ENCODE results near the gene PAWR.
A peak's percentile ranks its signal among the peaks of the same experiment; 100 is the strongest.

Gene PAWR

GRCh38 chr12:79690638-79691510 is at the start of gene PAWR:
PAWR (minus strand) TSS chr12:79690964; CDS start chr12:79690244, 720 bp downstream.
- Histone ChIP-seq H3K4me2 (ENCODE audit: low read length) (peak within 1 kb of the TSS; percentile 86), H3K4me3 (ENCODE audit: low read length) (peak within 1 kb of the TSS; percentile 94), H3K4me1 (ENCODE audit: control insufficient read depth, low read length) (peaks cover 26% of the 10 kb centered on the region), H3F3A (ENCODE audit: control insufficient read depth, insufficient read depth) (0 out of 2 replicates have a peak, but pooled peaks cover 9% of the 10 kb centered on the region), H3K36me3 (ENCODE audit: control insufficient read depth, low read length) (peaks cover 26% of the 10 kb centered on the region), H4K20me1 (ENCODE audit: control insufficient read depth, insufficient read depth, low read depth, low read length) (peaks cover 9% of the 10 kb centered on the region), H3K27me3 (ENCODE audit: control insufficient read depth, low read length) (peaks cover 7% of the 10 kb centered on the region; the same call in 1 of the 2 replicates), H3K9me2 (replicated peaks; ENCODE audit: control insufficient read depth, low read length) (no peaks in the 10 kb centered on the region), H3K9me3 (ENCODE audit: control insufficient read depth, insufficient read depth, low read length) (no peaks in the 10 kb centered on the region), H3K79me2 (ENCODE audit: control insufficient read depth, low read length) (peaks cover 45% of the 10 kb centered on the region), H3K27ac (ENCODE audit: low read depth, low read length) (peak within 1 kb of the TSS; percentile 77)
- TF ChIP-seq, protein P1, sequence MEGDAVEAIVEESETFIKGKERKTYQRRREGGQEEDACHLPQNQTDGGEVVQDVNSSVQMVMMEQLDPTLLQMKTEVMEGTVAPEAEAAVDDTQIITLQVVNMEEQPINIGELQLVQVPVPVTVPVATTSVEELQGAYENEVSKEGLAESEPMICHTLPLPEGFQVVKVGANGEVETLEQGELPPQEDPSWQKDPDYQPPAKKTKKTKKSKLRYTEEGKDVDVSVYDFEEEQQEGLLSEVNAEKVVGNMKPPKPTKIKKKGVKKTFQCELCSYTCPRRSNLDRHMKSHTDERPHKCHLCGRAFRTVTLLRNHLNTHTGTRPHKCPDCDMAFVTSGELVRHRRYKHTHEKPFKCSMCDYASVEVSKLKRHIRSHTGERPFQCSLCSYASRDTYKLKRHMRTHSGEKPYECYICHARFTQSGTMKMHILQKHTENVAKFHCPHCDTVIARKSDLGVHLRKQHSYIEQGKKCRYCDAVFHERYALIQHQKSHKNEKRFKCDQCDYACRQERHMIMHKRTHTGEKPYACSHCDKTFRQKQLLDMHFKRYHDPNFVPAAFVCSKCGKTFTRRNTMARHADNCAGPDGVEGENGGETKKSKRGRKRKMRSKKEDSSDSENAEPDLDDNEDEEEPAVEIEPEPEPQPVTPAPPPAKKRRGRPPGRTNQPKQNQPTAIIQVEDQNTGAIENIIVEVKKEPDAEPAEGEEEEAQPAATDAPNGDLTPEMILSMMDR (IDR thresholded peaks at IDR 0.05; ENCODE audit: low read depth, low read length, poor library complexity, severe bottlenecking) = peak; percentile 23
- TF ChIP-seq EZH2phosphoT487 (IDR thresholded peaks at IDR 0.05; ENCODE audit: borderline replicate concordance, low read length) = no peak

GRCh38 chr12:79737875-79738718 is 47.3 kb upstream of the PAWR start:
- no peaks in the 10 kb centered on the region for H3K9me3 ChIP-seq (ENCODE audit: control insufficient read depth, insufficient read depth, low read length)
- H4K20me1 ChIP-seq (ENCODE audit: control insufficient read depth, insufficient read depth, low read depth, low read length) = no peaks in the 10 kb centered on the region
- H3F3A ChIP-seq (ENCODE audit: control insufficient read depth, insufficient read depth) = no peaks in the 10 kb centered on the region
- H3K27ac ChIP-seq (ENCODE audit: low read depth, low read length) = no peak overlapping the region
- H3K79me2 ChIP-seq (ENCODE audit: control insufficient read depth, low read length) = no peaks in the 10 kb centered on the region
- no peaks in the 10 kb centered on the region for H3K4me1 ChIP-seq (ENCODE audit: control insufficient read depth, low read length)
- TF ChIP-seq EZH2phosphoT487 (IDR thresholded peaks at IDR 0.05; ENCODE audit: borderline replicate concordance, low read length) = no peak
- TF ChIP-seq, protein P1 (IDR thresholded peaks at IDR 0.05; ENCODE audit: low read depth, low read length, poor library complexity, severe bottlenecking) = peak; percentile 79
- no peaks in the 10 kb centered on the region for H3K9me2 ChIP-seq (replicated peaks; ENCODE audit: control insufficient read depth, low read length)
- H3K4me3 ChIP-seq (ENCODE audit: low read length) = no peak overlapping the region
- H3K27me3 ChIP-seq (ENCODE audit: control insufficient read depth, low read length) = peaks cover 16% of the 10 kb centered on the region
- no peaks in the 10 kb centered on the region for H3K36me3 ChIP-seq (ENCODE audit: control insufficient read depth, low read length)
- no peak overlapping the region for H3K4me2 ChIP-seq (ENCODE audit: low read length)

GRCh38 chr12:79732638-79733037 is 41.9 kb upstream of the PAWR start:
- H3K4me1 ChIP-seq (ENCODE audit: control insufficient read depth, low read length) = no peaks in the 10 kb centered on the region
- H3K27me3 ChIP-seq (ENCODE audit: control insufficient read depth, low read length) = peaks cover 17% of the 10 kb centered on the region
- no peaks in the 10 kb centered on the region for H3K36me3 ChIP-seq (ENCODE audit: control insufficient read depth, low read length)
- H4K20me1 ChIP-seq (ENCODE audit: control insufficient read depth, insufficient read depth, low read depth, low read length) = no peaks in the 10 kb centered on the region
- no peaks in the 10 kb centered on the region for H3K9me2 ChIP-seq (replicated peaks; ENCODE audit: control insufficient read depth, low read length)
- no peaks in the 10 kb centered on the region for H3F3A ChIP-seq (ENCODE audit: control insufficient read depth, insufficient read depth)
- no peak overlapping the region for H3K27ac ChIP-seq (ENCODE audit: low read depth, low read length)
- no peaks in the 10 kb centered on the region for H3K9me3 ChIP-seq (ENCODE audit: control insufficient read depth, insufficient read depth, low read length)
- no peak overlapping the region for H3K4me3 ChIP-seq (ENCODE audit: low read length)
- no peak overlapping the region for H3K4me2 ChIP-seq (ENCODE audit: low read length)
- no peaks in the 10 kb centered on the region for H3K79me2 ChIP-seq (ENCODE audit: control insufficient read depth, low read length)
- TF ChIP-seq, protein P1 (IDR thresholded peaks at IDR 0.05; ENCODE audit: low read depth, low read length, poor library complexity, severe bottlenecking) = no peak

Data from DOHH2 (cell line).